ENCODE data around the gene TRPT1. TPM values are rescaled to one million over a fixed set of nuclear protein-coding genes. Genes with fewer than 3 reads are reported as not detected.

Gene TRPT1
- total and polyA plus RNA-seq, 2 of the 4 experiments (the other 2 are of a cell fraction) = 63.2 to 81.9 TPM

GRCh38 chr11:64220271-64220670 is 5.7 kb downstream of the TRPT1 start:
- TF ChIP-seq SMC3 (IDR thresholded peaks at IDR 0.05; ENCODE audit: low read depth, low read length) = no peak
- no peak for TF ChIP-seq MAFK (IDR thresholded peaks at IDR 0.05; ENCODE audit: low read depth, low read length)
- no peak for TF ChIP-seq MAZ (IDR thresholded peaks at IDR 0.05; ENCODE audit: borderline replicate concordance, low read depth, low read length)
- TF ChIP-seq POLR2A (IDR thresholded peaks at IDR 0.05; ENCODE audit: low read depth, low read length) = no peak
- TF ChIP-seq ELK1 (IDR thresholded peaks at IDR 0.05; ENCODE audit: borderline replicate concordance, low read depth, low read length) = no peak
- H3K9ac ChIP-seq (ENCODE audit: low read depth, low read length) = no peak overlapping the region

More at GRCh38 chr11:64220271-64220670, 5.7 kb downstream of the TRPT1 start:
- Histone ChIP-seq H3K9me3 (ENCODE audit: control insufficient read depth, insufficient read depth, low read length) (no peaks in the 10 kb centered on the region), H3K18ac (ENCODE audit: low read depth, low read length) (no peak overlapping the region), H2AK9ac (replicated peaks; ENCODE audit: low read depth, low read length, poor library complexity) (no peak overlapping the region), H3K4me1 (ENCODE audit: control insufficient read depth, insufficient read depth, low read length) (peaks cover 2% of the 10 kb centered on the region), H4K8ac (ENCODE audit: low read depth in 2 of 2, low read length in 2 of 2) (no peak overlapping the region), H2AK5ac (ENCODE audit: low read depth, low read length) (no peak overlapping the region), H3K4me3 (ENCODE audit: insufficient read depth, low read depth, low read length) (no peak overlapping the region), H3K56ac (ENCODE audit: extremely low read depth, insufficient read depth, low read length) (no peak overlapping the region), H3K36me3 (ENCODE audit: control insufficient read depth, insufficient read depth, low read length) (peaks cover 5% of the 10 kb centered on the region), H3K79me1 (ENCODE audit: low read depth in 1 of 2, low read length in 2 of 2) (peaks cover 5 to 16% of the 10 kb centered on the region in 2 experiments; a peak in 2 of 4 replicates), H3K27me3 (ENCODE audit: control insufficient read depth, insufficient read depth, low read length) (no peaks in the 10 kb centered on the region), H2BK120ac (ENCODE audit: low read depth, low read length) (no peak overlapping the region), H2BK15ac (ENCODE audit: low read depth, low read length) (no peak overlapping the region), H3K9me1 (ENCODE audit: insufficient read depth, low read length) (peaks cover 11% of the 10 kb centered on the region), H3K4me2 (ENCODE audit: low read depth, low read length) (no peak overlapping the region), H4K91ac (ENCODE audit: insufficient read depth, low read depth, low read length) (no peak overlapping the region), H2BK5ac (ENCODE audit: low read depth, low read length, poor library complexity, severe bottlenecking) (no peak overlapping the region), H2AFZ (replicated peaks; ENCODE audit: low read length, poor library complexity) (no peak overlapping the region), H3K23ac (ENCODE audit: low read depth, low read length) (no peak overlapping the region), H4K20me1 (ENCODE audit: insufficient read depth, low read length) (no peaks in the 10 kb centered on the region), H3K27ac (ENCODE audit: insufficient read depth, low read length) (no peak overlapping the region), H4K5ac (ENCODE audit: low read depth, low read length) (no peak overlapping the region), H3K4ac (ENCODE audit: low read depth, low read length) (no peak overlapping the region), H3K14ac (replicated peaks; ENCODE audit: low read depth, low read length) (no peak overlapping the region), H2BK20ac (ENCODE audit: low read depth, low read length) (no peak overlapping the region)
- POLR2A ChIA-PET (ENCODE audit: unreplicated experiment) = no interaction called here
- intact Hi-C loops (cut with micrococcal nuclease) (no loop called here), dilution Hi-C loops (cut with HindIII; ENCODE audit: low sequenced_read_pairs, unreplicated experiment) (no loop called here), in situ Hi-C loops (cut with MboI; ENCODE audit: low sequenced_read_pairs) (no loop called here)
- DNase-seq (no peak), ATAC-seq (ENCODE audit: low read depth) (no peak)
- BruUV-seq (replicated peaks) = no TSS peak
- WGBS, 2 experiments (ENCODE audit: extremely low coverage in 2 of 2, insufficient read length in 1 of 2) = 98% methylated on average over 12 of the region's 17 CpGs; no CpG with 5 or more reads in 1 of the 2 experiments
- CTCF ChIA-PET = no interaction called here

Measured in IMR-90 (cell line).